Natural killer cell (primary cell): ENCODE data around the gene PDE11A. TPM values are rescaled to one million over a fixed set of nuclear protein-coding genes. Genes with fewer than 3 reads are reported as not detected.

Source experiments
- ATAC-seq, 3 donors: fragments of 150-1000 bp in 2 of 3; fragments of 200-7000 bp in 1 of 3; cut with Tn5 transposase; 1 replicate in 1 of 3; 2 replicates in 2 of 3; pipeline ENCODE4 v1.10.0; 2021; ENCODE audit warnings: mild to moderate bottlenecking in 2 of 3, moderate library complexity in 2 of 3
- DNase-seq, 2 donors: peaks; one replicate each; pipeline versions ENCODE4 v3.0.0 to v3.0.0-alpha.2; 2013 to 2021; ENCODE audit warnings: mixed read lengths in 1 of 2
- H3K27ac ChIP-seq: one replicate; pipeline ENCODE4 v1.5.1; 2013; ENCODE audit warnings: mild to moderate bottlenecking, low read length
- H3K27me3 ChIP-seq: one replicate; pipeline ENCODE4 v1.6.1; 2013; ENCODE audit warnings: low read length; ENCODE audit not compliant: control insufficient read depth, insufficient read depth
- H3K36me3 ChIP-seq: one replicate; pipeline ENCODE4 v1.6.1; 2013; ENCODE audit warnings: low read length; ENCODE audit not compliant: control insufficient read depth, insufficient read depth
- H3K4me1 ChIP-seq: one replicate; pipeline ENCODE4 v1.6.1; 2013; ENCODE audit warnings: low read length; ENCODE audit not compliant: control insufficient read depth, insufficient read depth
- H3K4me3 ChIP-seq: one replicate; pipeline ENCODE4 v1.5.1; 2013; ENCODE audit warnings: low read length
- H3K9me3 ChIP-seq: one replicate; pipeline ENCODE4 v1.6.1; 2013; ENCODE audit warnings: low read length; ENCODE audit not compliant: control insufficient read depth, insufficient read depth
- H3K27ac Mint-ChIP-seq, 2 donors: one replicate each; pipeline ENCODE4 v1.8.0; 2022; ENCODE audit warnings: mild to moderate bottlenecking in 2 of 2, mixed read lengths in 2 of 2, moderate library complexity in 1 of 2
- H3K27me3 Mint-ChIP-seq, 2 donors: one replicate each; pipeline ENCODE4 v1.8.0; 2022; ENCODE audit warnings: low read depth in 2 of 2, mixed read lengths in 2 of 2
- H3K36me3 Mint-ChIP-seq: one replicate; pipeline ENCODE4 v1.8.0; 2022; ENCODE audit warnings: mixed read lengths
- H3K4me1 Mint-ChIP-seq, 2 donors: one replicate each; pipeline ENCODE4 v1.8.0; 2022; ENCODE audit warnings: mixed read lengths in 2 of 2
- H3K4me3 Mint-ChIP-seq: one replicate; pipeline ENCODE4 v1.8.0; 2022; ENCODE audit warnings: mild to moderate bottlenecking, moderate library complexity, mixed read lengths
- H3K9me3 Mint-ChIP-seq, 2 donors: one replicate each; pipeline ENCODE4 v1.8.0; 2022; ENCODE audit warnings: mixed read lengths in 2 of 2
- CTCF ChIP-seq: fragments of 200-600 bp; IDR thresholded peaks from one replicate; pipeline ENCODE4 v1.8.0; 2022; ENCODE audit warnings: antibody characterized with exemption
- WGBS: methylation state at CpG from one replicate; pipeline ENCODE4 v1.1.7; 2013; ENCODE audit warnings: missing lambda C conversion rate; ENCODE audit not compliant: insufficient coverage; 5-methylcytosine and 5-hydroxymethylcytosine counted together
- intact Hi-C: fragments of 100-400 bp; cut with micrococcal nuclease; formaldehyde crosslinking; loops from one replicate; pipeline ENCODE4 v1.14.2; 2022
- total RNA-seq, 4 donors: library from RNA; stranded (reverse); fragments of 120-200 nt in 1 of 4; gene quantifications; one replicate each; pipeline versions ENCODE4 v1.2.3 to v1.2.4, GENCODE V29; 2013 to 2022

The PDE11A gene
- total RNA-seq, 3 donors from 2014 or later (not counting 1 experiment from before 2014, with no cell fraction given) = not detected

- TF ChIP-seq CTCF = no peak
- DNase-seq = no peak
- Mint-ChIP-seq H3K36me3 (no peaks in the 10 kb centered on the region), H3K27ac (no peak overlapping the region), H3K27me3 (peaks cover 11 to 15% of the 10 kb centered on the region in 2 donors), H3K4me3 (no peak overlapping the region), H3K4me1 (no peaks in the 10 kb centered on the region), H3K9me3 (peaks cover 0 to 2% of the 10 kb centered on the region in 2 donors)
- WGBS = 90% methylated on average over 3 of the region's 4 CpGs
- Histone ChIP-seq H3K27ac (no peak overlapping the region), H3K36me3 (no peaks in the 10 kb centered on the region), H3K4me3 (no peak overlapping the region), H3K9me3 (peaks cover 3% of the 10 kb centered on the region), H3K4me1 (no peaks in the 10 kb centered on the region), H3K27me3 (no peaks in the 10 kb centered on the region)
- intact Hi-C loops = no loop called here
- no peak for ATAC-seq
Observed at GRCh38 chr2:177930916-177931315, 141.7 kb downstream of the PDE11A start.

- no peak for TF ChIP-seq CTCF
Observed at GRCh38 chr2:177929662-177930522, 142.7 kb downstream of the PDE11A start.

GRCh38 chr2:177923323-177923722, 149.3 kb downstream of the PDE11A start:
- no peak overlapping the region for H3K27ac ChIP-seq
- no peak overlapping the region for H3K27ac Mint-ChIP-seq

More at GRCh38 chr2:177929662-177930522, 142.7 kb downstream of the PDE11A start:
- peaks cover 0 to 2% of the 10 kb centered on the region in 2 donors for H3K9me3 Mint-ChIP-seq
- Histone ChIP-seq H3K4me1 (no peaks in the 10 kb centered on the region), H3K4me3 (no peak overlapping the region), H3K9me3 (peaks cover 3% of the 10 kb centered on the region), H3K27me3 (no peaks in the 10 kb centered on the region), H3K27ac (no peak overlapping the region), H3K36me3 (no peaks in the 10 kb centered on the region)
- intact Hi-C loops = no loop called here
- DNase-seq = no peak
- peaks cover 11 to 15% of the 10 kb centered on the region in 2 donors for H3K27me3 Mint-ChIP-seq
- ATAC-seq = no peak
- no peak overlapping the region for H3K4me3 Mint-ChIP-seq
- WGBS = no CpG with 5 or more reads among the region's 2 CpGs
- H3K36me3 Mint-ChIP-seq = no peaks in the 10 kb centered on the region
- H3K27ac Mint-ChIP-seq = no peak overlapping the region
- no peaks in the 10 kb centered on the region for H3K4me1 Mint-ChIP-seq

More at GRCh38 chr2:177923323-177923722, 149.3 kb downstream of the PDE11A start:
- Mint-ChIP-seq H3K9me3 (peaks cover 2 to 3% of the 10 kb centered on the region in 2 donors), H3K4me1 (no peaks in the 10 kb centered on the region), H3K36me3 (no peaks in the 10 kb centered on the region), H3K27me3 (peaks cover 3 to 7% of the 10 kb centered on the region in 2 donors), H3K4me3 (no peak overlapping the region)
- Histone ChIP-seq H3K9me3 (peaks cover 3% of the 10 kb centered on the region), H3K36me3 (no peaks in the 10 kb centered on the region), H3K27me3 (no peaks in the 10 kb centered on the region), H3K4me3 (no peak overlapping the region), H3K4me1 (no peaks in the 10 kb centered on the region)
- DNase-seq (no peak), ATAC-seq (no peak)
- TF ChIP-seq CTCF = no peak
- intact Hi-C loops = no loop called here
- 83% methylated on average over 2 of the region's 2 CpGs for WGBS
